Measurements from ENCODE around the gene TECTA. TPM values are rescaled to one million over a fixed set of nuclear protein-coding genes. Genes with fewer than 3 reads are reported as not detected.
A peak's percentile ranks its signal among the peaks of the same experiment; 100 is the strongest.

The TECTA gene, protein sequence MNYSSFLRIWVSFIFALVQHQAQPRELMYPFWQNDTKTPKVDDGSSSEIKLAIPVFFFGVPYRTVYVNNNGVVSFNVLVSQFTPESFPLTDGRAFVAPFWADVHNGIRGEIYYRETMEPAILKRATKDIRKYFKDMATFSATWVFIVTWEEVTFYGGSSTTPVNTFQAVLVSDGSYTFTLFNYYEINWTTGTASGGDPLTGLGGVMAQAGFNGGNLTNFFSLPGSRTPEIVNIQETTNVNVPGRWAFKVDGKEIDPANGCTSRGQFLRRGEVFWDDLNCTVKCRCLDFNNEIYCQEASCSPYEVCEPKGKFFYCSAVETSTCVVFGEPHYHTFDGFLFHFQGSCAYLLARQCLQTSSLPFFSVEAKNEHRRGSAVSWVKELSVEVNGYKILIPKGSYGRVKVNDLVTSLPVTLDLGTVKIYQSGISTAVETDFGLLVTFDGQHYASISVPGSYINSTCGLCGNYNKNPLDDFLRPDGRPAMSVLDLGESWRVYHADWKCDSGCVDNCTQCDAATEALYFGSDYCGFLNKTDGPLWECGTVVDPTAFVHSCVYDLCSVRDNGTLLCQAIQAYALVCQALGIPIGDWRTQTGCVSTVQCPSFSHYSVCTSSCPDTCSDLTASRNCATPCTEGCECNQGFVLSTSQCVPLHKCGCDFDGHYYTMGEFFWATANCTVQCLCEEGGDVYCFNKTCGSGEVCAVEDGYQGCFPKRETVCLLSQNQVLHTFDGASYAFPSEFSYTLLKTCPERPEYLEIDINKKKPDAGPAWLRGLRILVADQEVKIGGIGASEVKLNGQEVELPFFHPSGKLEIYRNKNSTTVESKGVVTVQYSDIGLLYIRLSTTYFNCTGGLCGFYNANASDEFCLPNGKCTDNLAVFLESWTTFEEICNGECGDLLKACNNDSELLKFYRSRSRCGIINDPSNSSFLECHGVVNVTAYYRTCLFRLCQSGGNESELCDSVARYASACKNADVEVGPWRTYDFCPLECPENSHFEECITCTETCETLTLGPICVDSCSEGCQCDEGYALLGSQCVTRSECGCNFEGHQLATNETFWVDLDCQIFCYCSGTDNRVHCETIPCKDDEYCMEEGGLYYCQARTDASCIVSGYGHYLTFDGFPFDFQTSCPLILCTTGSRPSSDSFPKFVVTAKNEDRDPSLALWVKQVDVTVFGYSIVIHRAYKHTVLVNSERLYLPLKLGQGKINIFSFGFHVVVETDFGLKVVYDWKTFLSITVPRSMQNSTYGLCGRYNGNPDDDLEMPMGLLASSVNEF (N-terminal part only)
- 1 to 10 TPM; 2.2 to 2.9 (median 2.5) TPM for polyA plus RNA-seq (ENCODE audit: insufficient read length in 3 of 3)
- long read RNA-seq, donor 1, result 0 reads
- long read RNA-seq, donor 2, result 0 reads
- long read RNA-seq, donor 3, result 0 reads
- long read RNA-seq, donor 4, result 0 reads
- long read RNA-seq, donor 5, result 0 reads
- long read RNA-seq, donor 6, result 0 reads
- long read RNA-seq, donor 7, result 0 reads
- long read RNA-seq, donor 8, result 0 reads
- long read RNA-seq, donor 9, result 0 reads
- long read RNA-seq, donor 10, result 0 reads
- long read RNA-seq, donor 11, result 0 reads
- long read RNA-seq, donor 12, result 0 reads
- long read RNA-seq, donor 13, result 0 reads
- long read RNA-seq, donor 14, result 0 reads
- long read RNA-seq, donor 15, result 0 reads
- long read RNA-seq, donor 16, result 0 reads

DNA sequence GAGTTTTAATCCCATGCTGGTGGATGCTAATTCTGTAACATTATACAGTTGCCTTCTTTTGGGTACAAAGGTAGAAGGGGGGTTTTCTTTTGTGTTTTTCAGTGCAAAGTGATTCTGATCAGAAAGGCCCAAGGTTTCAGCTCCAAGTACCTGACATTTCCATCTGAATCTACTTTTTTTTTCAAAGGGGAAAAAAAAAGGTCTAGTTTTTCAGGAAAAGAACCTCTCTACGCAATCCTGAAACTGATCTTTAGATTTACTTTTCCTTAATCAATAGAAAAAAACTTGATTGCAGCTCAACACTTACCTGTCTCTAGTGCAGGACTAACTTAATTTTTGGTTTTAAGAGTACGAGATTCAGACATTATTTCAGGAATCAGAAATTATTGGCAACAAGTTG is at the start of gene TECTA:
Gene TECTA (plus strand): TSS at position 301 of the 400 bp plus-strand sequence. CDS start 1,423 bp downstream, outside the sequence.
- no peak for DNase-seq (ENCODE audit: extremely low read depth in 1 of 11, low read depth in 9 of 11, low spot score in 4 of 11)

DNA sequence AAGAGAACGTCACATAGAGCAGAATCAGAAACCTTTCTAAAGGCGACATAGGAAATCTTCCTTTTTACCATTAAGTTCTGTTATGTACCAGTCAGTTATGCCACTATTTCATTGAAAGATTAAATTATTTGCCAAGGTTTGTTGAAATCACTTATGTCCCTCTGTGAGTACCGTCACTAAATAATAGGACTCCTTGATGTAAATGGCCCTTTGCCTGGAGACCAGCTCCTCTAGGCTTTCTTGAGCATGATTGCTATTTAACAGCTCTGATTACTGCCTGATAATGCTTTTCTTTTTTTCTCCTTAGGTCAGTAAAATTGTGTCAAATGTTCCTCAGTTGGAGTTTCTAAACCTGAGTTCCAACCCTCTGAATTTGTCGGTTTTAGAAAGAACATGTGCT is 47.8 kb upstream of the TECTA start:
- DNase-seq (ENCODE audit: extremely low read depth in 1 of 11, low read depth in 9 of 11, low spot score in 4 of 11), result no peak

DNA sequence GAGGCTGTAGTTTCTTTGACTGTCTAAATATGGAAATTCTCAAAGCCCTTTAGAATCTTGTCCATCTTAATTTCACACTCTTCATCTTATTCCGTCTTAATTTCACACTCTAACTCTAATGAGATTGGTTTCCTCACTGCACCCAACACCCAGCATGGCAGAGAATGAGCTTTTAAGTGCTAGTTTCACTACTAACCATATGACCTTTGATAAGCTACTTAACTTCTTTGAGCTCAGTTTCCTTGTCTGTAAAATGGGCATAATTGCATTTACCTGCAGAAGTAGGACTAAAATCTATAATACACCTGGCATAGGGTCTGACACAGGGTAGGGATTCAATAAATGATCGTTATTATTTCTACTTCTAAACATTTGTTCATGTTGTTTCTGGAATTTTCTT is 46.8 kb upstream of the TECTA start:
- no peak for DNase-seq (ENCODE audit: extremely low read depth in 1 of 11, low read depth in 9 of 11, low spot score in 4 of 11)

DNA sequence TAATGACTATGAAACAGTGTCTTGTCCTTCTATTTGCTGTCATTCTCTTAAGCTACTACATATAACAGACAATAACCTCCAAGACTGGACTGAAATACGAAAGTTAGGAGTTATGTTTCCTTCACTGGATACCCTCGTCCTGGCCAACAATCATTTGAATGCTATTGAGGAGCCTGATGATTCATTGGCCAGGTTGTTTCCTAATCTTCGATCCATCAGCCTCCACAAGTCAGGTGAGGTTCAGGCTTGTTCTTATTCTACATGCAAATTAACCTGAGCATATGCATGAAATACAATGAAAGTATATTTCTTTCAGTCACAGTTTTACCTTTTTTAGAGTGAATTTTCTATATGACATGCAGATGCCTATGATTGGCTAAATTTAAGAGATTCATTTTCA is 46.0 kb upstream of the TECTA start:
- no peak for DNase-seq (ENCODE audit: extremely low read depth in 1 of 11, low read depth in 9 of 11, low spot score in 4 of 11)

DNA sequence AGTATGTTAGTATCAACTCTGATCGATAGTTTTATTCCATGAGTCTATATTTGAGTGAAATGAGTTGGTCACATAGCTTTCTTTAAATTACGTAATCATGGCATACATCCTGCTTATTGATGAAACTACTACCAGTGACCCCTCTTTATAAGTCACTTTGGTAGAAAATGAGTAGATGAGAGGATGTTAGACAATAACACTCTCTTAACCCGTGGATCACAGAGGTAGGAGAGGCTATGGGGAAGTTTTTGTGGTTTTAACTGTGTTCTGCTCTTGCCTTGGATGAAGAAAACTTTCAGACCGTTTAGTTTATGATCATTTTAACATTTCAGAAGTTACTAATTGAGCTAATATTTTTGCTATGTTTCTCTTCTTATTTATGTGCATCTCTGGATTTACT is 43.1 kb upstream of the TECTA start:
- no peak for DNase-seq (ENCODE audit: extremely low read depth in 1 of 11, low read depth in 9 of 11, low spot score in 4 of 11)

DNA sequence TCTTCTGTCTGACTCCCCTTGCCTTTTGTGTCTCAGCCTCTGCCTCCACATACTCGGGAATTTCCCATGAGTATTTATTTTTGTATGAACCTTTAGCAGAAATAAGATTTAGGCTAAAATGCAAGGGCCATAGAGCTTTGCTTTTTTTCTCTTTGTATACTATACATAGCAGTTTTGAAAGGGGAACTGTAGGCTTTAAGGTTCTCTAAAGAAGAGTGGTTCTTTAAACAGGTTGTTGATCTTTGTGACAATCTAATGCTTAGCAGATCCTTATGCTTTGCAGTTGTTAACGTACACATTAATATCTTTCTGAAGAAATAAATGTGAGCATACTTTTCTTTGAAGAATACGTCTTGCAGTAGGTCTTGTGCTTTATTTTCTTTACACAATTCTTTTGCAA is 42.1 kb upstream of the TECTA start:
- no peak for DNase-seq (ENCODE audit: extremely low read depth in 1 of 11, low read depth in 9 of 11, low spot score in 4 of 11)

DNA sequence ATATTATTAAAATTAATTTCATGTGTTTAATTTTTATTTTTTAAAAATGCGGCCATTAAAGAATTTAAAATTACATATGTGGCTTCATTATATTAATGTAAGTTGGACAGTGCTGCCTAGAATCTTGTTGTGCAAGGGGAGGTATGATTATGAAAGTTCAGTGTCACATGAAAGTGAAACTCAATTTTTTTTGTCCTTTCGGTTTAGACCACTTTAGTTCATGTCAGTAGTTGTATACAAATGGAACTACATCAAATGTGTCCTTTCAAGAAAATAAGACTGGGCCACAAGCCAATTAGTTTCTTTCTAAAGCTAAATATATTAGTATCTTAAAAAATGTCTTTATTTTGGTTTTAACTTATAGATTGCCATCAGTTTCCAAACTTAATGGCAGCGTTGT is 41.4 kb upstream of the TECTA start:
- no peak for DNase-seq (ENCODE audit: extremely low read depth in 1 of 11, low read depth in 9 of 11, low spot score in 4 of 11)

DNA sequence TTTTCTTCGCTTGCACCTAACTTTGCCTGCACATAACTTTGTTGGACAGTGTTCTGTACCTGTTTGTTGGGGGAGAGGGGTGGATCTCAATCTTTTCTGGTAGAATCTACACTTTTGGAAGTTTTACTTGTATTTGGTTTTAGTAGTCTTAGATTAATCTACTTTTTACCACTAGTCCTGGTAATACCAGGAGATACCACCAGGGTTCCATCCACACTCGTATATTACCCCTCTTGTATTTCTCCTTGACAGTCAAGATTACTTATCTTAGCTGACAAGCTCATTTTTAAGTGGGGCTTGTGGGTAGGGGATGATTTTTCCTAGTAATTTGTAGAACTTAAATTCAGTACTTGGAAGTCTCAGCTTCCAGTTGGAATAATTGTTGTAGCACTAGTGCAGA is 37.3 kb upstream of the TECTA start:
- DNase-seq (ENCODE audit: extremely low read depth in 1 of 11, low read depth in 9 of 11, low spot score in 4 of 11), result no peak

DNA sequence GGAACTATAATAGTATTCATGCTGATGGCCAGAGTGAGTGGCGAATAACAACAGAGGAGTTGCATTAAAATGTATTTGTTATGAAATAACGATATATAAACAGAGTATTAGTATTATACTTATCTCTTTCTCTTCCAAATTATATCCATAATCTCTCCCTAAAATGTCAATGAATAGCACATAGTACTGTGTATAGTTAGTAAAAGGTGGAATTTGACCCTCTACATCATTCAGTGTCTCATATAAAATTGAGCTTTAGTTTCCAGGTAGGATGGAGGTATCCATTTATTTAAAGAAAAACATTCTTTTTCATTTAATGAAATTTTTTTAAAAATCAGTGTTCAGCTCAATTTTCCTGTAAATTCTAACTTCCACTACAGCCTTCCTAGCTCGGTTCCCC is 34.4 kb upstream of the TECTA start:
- DNase-seq (ENCODE audit: extremely low read depth in 1 of 11, low read depth in 9 of 11, low spot score in 4 of 11), result no peak

DNA sequence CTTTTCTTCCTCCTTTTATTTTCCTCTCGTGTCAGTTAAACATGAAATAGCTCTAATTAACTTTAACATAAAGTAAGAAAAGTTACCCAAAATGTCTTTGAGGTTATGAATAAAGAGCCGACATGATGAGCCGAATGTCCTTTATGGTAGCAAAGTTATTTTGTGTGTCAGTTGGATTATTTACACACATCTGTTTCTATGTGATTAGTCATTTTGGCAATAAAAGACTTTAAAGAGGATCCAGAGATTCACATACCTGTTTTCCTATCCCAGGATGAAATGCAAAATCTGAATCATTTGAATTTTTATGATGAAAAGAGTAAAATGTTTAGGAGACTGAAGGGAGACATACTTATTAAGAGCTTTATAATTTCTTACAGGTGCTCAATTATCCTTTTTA is 34.0 kb upstream of the TECTA start:
- DNase-seq (ENCODE audit: extremely low read depth in 1 of 11, low read depth in 9 of 11, low spot score in 4 of 11), result no peak

DNA sequence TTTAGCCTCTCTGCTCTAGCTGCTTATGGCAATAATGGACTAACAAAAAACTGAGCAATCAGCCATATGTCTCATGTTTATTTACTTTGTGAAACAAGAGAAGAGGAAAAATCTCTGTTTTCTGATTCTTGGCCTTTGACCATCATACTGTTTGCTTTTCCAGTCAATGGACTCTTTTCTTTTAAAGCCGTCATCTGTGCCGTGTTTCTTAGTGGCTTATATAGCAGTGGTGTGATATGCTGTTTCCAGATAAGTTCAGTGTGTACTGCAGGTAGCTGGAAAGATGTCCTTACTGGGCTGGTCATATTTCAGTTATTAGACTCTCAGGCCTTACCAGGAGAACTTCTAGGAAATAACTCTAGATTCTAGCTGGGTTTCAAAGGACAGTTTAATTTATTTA is 33.6 kb upstream of the TECTA start:
- peak in 2 of 11 donors; percentile 6 to 11 for DNase-seq (ENCODE audit: extremely low read depth in 1 of 11, low read depth in 9 of 11, low spot score in 4 of 11)

DNA sequence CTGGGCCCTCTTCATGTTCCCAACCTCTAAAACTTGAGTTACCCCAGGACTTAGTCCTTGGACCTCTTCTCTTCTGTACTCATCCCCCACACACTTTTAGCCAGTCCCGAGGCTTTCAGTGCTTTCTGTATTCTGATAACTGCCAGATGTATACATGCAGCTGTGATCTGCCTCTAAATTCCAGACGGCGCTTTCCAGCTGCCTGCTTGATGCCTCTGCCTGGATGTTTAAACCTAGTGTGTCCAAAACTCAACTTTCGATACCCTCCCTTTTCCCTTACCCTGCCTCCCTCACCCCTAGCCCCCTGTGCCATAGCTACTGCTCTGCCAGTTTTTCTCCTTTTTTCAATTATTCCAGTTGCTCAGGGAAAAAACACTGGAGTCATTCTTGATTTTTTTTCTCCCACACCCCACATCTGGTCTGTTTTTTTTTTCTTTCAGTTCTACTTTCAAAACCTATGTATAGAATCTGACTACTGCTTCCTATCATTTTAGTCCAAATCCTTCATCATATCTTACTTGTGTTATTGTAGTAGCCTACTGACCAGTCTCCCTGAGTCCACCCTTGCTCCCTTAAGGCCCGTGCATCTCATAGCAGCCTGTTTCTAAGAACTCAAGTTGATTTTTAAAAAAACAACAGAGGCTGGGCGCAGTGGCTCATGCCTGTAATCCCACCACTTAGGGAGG is 32.9 kb upstream of the TECTA start:
- no peak for DNase-seq (ENCODE audit: extremely low read depth in 1 of 11, low read depth in 9 of 11, low spot score in 4 of 11)

DNA sequence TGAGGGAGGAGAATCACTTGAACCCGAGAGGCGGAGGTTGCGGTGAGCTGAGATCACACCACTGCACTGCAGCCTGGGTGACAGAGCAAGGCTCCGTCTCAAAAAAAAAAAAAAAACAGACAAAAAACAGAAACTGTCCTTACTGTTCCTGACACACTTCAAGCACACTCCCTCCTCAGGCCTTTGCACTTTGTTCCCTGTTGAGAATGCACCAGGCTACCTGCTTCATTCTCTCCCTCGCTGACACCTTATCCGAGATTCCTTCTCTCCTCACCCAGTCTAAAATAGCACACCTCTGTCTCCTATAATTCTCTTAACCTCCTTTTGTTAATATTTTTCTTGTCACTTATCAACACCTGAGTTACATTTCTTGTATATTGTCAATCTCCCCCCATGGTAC is 32.3 kb upstream of the TECTA start:
- DNase-seq (ENCODE audit: extremely low read depth in 1 of 11, low read depth in 9 of 11, low spot score in 4 of 11), result no peak

DNA sequence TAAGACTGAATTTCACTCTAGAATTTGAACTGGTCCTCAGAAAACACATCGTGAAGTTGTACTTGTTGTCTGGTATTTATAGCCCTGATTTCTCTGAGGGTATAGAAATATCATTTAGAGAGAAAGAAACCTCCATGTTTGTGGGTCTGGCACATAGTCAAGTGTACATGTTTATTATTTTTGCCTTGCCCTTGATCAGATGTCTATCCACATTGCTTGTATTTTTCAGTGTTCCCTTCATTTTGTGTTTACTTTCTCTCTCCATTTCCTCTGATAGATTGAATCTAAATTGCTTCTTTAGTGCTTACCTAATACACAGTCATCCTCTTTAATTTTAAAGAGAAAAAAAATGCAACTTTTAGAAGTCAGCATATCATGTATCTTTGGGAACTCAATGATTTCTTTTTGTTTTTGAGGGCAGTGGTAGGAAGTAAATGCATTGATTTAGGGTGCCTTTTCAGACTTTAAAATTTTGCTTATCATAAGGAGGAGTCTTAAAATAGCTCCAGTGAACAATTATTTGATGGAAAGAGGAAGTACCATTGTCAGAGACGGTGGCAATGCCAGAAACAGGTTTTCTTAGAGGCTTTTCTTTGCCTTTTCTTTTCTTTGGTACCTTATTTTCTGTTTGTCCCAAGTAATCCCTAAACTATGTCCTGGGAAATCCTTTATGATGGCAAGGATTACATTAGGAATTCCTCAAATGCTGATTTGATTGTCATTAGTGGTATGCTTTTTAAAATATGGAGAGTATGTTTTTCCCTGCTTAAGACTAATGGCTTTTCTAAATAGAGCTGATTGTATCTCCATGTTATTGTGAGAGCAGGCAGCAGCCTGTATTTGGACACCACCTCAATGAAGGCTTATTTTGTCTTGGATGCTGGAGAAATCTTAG is 29.8 kb upstream of the TECTA start:
- DNase-seq (ENCODE audit: extremely low read depth in 1 of 11, low read depth in 9 of 11, low spot score in 4 of 11), result no peak

DNA sequence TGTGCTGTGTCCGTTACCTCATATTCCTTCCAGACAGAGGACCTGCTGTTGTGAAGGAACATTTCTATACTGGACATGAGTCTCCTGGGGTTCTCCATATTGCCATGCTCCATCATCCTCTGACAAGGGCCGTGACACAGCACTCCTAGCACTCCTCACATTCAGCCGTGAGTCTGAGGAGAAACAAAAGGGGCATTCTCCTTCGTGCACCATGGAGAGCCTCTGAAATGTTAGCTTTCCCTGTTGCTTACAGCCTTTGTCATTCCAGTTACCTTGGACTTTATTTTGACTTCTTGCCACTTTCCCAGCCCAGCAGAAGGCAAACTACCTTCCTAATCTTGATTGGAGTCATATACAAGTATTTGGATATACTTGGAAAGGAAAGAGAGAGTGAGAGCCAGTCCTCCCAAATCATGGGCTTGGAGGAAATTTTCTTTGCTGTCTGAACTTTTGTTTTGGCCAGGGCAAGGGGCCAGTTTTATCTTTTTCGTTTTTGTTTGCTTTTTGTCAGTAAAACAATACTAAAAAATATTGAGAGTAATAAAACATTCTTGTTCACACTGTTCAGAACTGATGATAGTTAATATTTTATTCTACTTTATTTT is 29.1 kb upstream of the TECTA start:
- DNase-seq (ENCODE audit: extremely low read depth in 1 of 11, low read depth in 9 of 11, low spot score in 4 of 11), result no peak

DNA sequence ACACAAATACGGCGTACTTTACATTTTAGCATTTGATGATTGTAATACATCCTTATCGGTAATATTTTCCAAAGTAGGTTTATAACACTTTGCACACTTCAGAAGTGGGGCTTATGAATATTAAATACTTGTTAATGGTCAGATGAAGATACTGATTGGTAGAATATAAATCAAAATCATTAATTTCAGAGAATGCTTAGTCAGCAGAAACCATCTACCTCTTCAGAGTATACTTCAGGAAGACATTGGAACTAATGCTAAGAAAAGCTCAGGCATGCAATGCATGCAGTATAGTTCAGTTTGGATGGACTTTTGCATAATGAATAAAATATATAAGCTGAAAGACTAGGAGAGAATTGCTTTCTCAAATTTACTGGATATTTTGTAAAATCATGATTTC is 19.7 kb upstream of the TECTA start:
- DNase-seq (ENCODE audit: extremely low read depth in 1 of 11, low read depth in 9 of 11, low spot score in 4 of 11), result no peak

DNA sequence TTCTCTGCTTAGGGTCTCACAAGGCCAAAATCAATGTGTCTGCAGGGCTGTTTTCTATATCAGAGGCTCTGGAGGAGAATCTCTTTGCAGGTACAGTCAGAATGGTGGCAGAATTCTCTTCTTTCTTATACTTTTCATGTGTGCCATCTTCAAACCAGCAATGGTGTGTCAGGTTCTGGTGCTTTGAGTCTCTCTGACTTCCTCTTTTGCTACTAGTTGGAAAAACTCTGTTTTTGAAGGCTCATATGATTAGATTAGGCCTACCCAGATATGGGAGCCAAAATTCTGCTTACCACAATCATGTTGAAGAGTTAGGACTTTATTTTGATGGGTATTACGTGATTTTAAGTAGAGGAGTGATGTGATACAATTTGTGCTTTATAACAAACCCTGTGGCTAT is 18.8 kb upstream of the TECTA start:
- no peak for DNase-seq (ENCODE audit: extremely low read depth in 1 of 11, low read depth in 9 of 11, low spot score in 4 of 11)
